Stimulated activated naive CD8-positive, alpha-beta T cell treated with anti-CD3 and anti-CD28 coated beads, Interleukin-15, Interleukin-2, amounts not matched to agents 100 ng/mL and 50 ng/mL, for 24 hours (primary cell): Measurements from ENCODE around the gene TP53TG5.

Experiments
- H3K27ac Mint-ChIP-seq: one replicate; pipeline ENCODE4 v1.8.0; 2021; ENCODE audit warnings: mild to moderate bottlenecking, mixed read lengths
- H3K27me3 Mint-ChIP-seq: one replicate; pipeline ENCODE4 v1.8.0; 2021; ENCODE audit warnings: mixed read lengths
- H3K36me3 Mint-ChIP-seq: one replicate; pipeline ENCODE4 v1.8.0; 2021; ENCODE audit warnings: low read depth, mixed read lengths
- H3K4me1 Mint-ChIP-seq: one replicate; pipeline ENCODE4 v1.8.0; 2021; ENCODE audit warnings: low read depth, mixed read lengths
- H3K4me3 Mint-ChIP-seq: one replicate; pipeline ENCODE4 v1.8.0; 2021; ENCODE audit warnings: mild to moderate bottlenecking, mixed read lengths
- H3K9me3 Mint-ChIP-seq: one replicate; pipeline ENCODE4 v1.8.0; 2021; ENCODE audit warnings: mixed read lengths

The TP53TG5 gene

DNA sequence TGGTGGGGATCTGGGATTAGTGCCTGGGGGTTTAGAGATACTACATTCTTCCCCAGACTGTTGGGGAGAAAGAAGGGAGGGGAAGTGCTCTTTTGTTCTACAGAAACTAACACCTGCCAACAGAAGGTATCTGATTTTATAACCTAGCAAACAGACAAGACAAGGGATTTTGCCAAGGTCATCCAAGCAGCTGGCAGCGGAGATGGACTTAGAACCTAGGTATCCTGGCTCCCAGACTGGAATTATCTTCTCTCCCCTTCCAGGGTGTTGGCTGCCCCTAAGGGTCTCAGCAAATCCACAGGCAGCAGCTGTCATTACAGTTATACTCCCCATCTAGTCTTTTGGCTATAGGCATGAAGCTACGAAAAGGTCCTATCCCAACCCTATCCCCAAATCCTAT is 38.3 kb downstream of the TP53TG5 start:
- peaks cover 61% of the 10 kb centered on the region for H3K36me3 Mint-ChIP-seq
- no peak overlapping the region for H3K27ac Mint-ChIP-seq
- no peaks in the 10 kb centered on the region for H3K9me3 Mint-ChIP-seq
- H3K4me1 Mint-ChIP-seq = peaks cover 24% of the 10 kb centered on the region
- H3K27me3 Mint-ChIP-seq = no peaks in the 10 kb centered on the region
- no peak overlapping the region for H3K4me3 Mint-ChIP-seq

DNA sequence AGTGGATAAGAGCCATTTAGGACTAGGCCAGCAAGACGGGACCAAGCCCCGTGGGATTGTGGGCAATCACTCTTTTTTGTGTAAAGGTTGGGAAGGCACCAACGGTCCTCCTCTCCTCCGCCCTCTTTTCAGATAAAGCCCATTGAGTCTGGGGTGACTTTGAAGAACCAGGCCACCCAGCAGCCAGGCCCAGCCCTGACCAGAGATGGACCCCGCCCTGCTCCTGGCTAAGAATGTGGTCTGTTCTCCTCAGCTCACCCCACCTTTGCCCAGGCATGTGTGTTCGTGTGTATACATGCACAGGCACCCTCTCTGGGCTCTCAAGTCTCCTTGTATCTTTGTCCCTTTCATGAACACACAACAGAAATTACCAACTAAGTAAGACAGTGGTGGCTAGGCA is 39.0 kb downstream of the TP53TG5 start:
- H3K27me3 Mint-ChIP-seq = no peaks in the 10 kb centered on the region
- peaks cover 57% of the 10 kb centered on the region for H3K36me3 Mint-ChIP-seq
- H3K27ac Mint-ChIP-seq = no peak overlapping the region
- no peak overlapping the region for H3K4me3 Mint-ChIP-seq
- H3K4me1 Mint-ChIP-seq = peaks cover 16% of the 10 kb centered on the region
- H3K9me3 Mint-ChIP-seq = no peaks in the 10 kb centered on the region

GRCh38 chr20:45338121-45339030 is 39.7 kb downstream of the TP53TG5 start:
- H3K4me3 Mint-ChIP-seq = no peak overlapping the region
- H3K27ac Mint-ChIP-seq = no peak overlapping the region
- no peaks in the 10 kb centered on the region for H3K9me3 Mint-ChIP-seq
- H3K4me1 Mint-ChIP-seq = peaks cover 11% of the 10 kb centered on the region
- H3K36me3 Mint-ChIP-seq = peaks cover 53% of the 10 kb centered on the region
- no peaks in the 10 kb centered on the region for H3K27me3 Mint-ChIP-seq

GRCh38 chr20:45337367-45338120 is 40.6 kb downstream of the TP53TG5 start:
- Mint-ChIP-seq H3K36me3 (peaks cover 46% of the 10 kb centered on the region), H3K27ac (no peak overlapping the region), H3K9me3 (no peaks in the 10 kb centered on the region), H3K4me1 (peaks cover 4% of the 10 kb centered on the region), H3K27me3 (no peaks in the 10 kb centered on the region), H3K4me3 (no peak overlapping the region)

DNA sequence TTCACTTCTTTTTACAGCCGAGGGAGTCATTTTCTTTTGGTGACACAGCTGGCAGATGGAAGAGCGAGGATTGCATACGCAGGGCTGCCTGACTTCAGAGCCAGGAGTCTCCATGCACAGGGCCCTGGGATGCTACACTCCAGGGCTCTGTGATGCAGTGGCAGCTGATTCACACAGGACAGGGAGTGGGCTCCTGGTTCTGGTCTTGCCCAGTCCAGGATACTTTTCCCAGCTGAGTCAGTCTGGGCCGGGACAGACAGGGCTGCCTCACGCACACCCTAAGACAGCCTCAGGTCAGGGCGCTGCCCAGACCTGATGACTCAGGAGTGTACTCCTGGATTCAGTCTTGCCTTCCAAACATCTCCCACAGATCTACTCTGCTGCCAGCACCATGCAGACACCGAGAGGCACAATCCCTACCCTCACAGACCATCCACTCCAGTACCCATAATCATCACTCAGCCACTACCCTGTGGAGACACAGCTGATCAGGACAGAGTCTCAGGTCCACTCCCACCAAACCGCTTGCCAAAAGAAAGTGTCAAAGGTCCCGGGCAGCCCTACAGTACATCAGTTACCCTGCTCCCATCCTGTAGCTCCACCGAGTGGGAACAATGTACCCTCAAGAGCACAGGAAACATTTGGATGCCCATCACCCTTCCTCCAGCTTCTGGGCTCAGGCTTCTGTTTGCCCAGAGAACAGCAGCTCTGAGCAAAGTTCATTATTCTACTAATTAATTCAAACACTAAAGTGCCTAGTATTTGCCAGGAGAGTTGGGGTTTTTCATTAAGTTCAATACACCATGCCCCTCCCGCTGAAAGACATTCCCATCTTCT is 41.4 kb downstream of the TP53TG5 start:
- Mint-ChIP-seq H3K4me3 (no peak overlapping the region), H3K27me3 (no peaks in the 10 kb centered on the region), H3K4me1 (no peaks in the 10 kb centered on the region), H3K9me3 (no peaks in the 10 kb centered on the region), H3K27ac (peak overlapping the region; percentile 69), H3K36me3 (peaks cover 46% of the 10 kb centered on the region)

DNA sequence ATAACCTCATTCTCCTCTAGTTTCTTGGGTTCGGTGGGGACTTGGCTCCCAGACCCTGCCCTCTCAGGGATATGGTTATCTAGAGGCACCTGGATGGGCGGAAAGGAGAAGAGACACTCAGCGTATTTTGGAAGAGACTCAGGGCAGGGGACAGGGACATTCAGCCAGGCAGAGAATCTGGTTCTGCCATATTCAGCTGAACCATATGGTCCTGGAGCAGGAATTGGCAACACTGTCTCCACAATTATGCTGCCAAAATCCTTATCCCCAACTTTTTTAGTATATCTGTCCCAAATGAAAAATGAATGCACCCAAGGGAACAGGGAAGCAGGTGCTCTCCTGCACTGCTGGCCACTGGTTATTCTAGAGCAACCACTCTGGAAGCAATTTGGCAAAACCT is 47.6 kb downstream of the TP53TG5 start:
- H3K36me3 Mint-ChIP-seq = peaks cover 58% of the 10 kb centered on the region
- no peak overlapping the region for H3K27ac Mint-ChIP-seq
- no peaks in the 10 kb centered on the region for H3K27me3 Mint-ChIP-seq

DNA sequence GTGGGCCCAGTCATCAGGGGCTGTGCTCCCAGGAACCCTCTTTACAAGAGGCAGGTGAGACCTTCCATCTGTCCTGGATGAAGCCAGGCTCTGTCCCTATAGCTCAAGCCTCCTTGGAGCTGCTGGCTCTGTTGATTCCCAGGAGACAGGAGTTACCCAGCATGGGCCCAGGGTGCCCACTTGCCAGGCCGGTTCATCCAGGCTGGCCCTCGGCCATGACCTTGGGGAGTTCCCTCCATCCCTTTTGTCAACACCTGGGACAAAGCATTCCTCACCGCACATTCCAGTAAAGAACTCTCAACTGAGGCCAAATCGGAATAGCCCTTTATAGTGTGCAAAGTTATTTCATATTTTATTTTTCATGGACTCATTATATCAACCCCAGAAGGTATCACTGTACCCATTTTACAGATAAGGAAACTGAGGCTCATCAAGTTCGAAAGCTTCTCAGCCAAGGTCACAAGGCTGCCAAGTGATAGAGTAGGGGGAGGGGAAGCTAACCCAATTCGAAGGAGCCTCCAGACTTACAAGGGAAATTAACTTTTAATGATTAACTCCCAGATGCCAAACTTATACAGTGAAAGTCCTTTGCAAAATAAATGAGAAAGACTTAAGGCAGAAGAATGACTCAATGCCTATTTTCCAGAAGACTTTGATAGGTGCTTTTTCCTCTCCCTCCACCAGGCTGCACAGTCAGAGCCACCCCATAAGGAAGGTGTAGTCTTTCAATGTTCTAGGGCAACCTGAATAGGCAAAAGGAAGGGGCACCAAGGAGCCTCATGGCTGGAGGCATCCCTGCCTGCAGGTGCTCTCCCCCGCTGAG is 48.4 kb downstream of the TP53TG5 start:
- Mint-ChIP-seq H3K4me3 (no peak overlapping the region), H3K4me1 (no peaks in the 10 kb centered on the region), H3K36me3 (peaks cover 54% of the 10 kb centered on the region), H3K27ac (no peak overlapping the region), H3K27me3 (no peaks in the 10 kb centered on the region), H3K9me3 (no peaks in the 10 kb centered on the region)

More for the DNA sequence above, 47.6 kb downstream of the TP53TG5 start:
- H3K9me3 Mint-ChIP-seq = no peaks in the 10 kb centered on the region
- no peak overlapping the region for H3K4me3 Mint-ChIP-seq
- H3K4me1 Mint-ChIP-seq = no peaks in the 10 kb centered on the region

DNA sequence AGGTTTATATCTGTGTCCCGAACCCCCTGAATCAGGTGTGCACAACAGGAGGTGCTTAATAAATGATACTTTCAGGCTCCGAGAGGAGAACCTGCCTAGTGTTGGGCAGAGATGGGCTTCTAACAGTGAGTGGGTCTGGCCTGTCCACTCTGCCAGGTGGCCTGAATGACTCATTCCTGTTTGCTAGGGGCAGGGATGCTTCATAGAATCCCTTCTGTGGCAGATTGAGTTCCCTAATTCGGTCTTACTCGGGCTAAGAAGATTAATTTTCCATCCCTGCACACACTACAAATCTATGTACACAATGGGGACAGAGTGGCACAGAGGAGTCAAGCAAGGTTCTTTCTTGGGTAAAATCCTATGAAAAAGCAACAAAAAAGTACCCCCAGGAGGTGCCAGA is 49.7 kb downstream of the TP53TG5 start:
- Mint-ChIP-seq H3K4me1 (no peaks in the 10 kb centered on the region), H3K27me3 (no peaks in the 10 kb centered on the region), H3K9me3 (no peaks in the 10 kb centered on the region), H3K27ac (no peak overlapping the region), H3K36me3 (peaks cover 54% of the 10 kb centered on the region), H3K4me3 (no peak overlapping the region)

DNA sequence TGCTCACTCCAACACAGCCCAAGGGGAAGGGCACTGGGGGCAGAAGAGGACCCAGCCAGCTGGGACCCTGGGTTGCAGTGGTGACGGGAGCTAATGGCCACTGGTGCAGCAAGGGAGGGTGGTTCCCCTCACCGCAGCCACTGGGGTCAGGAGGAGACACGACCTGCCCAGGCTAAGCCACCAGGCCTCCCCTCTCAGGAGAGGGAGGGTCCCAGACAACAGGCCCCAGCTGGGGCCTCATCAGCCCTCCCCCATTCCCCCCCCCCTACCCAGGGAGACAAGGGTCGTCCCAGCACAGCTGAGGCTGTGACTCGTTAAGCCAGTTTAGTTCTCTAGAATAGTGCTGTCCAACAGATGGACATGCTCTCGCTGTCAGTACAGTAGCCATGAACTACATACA is 52.8 kb downstream of the TP53TG5 start:
- no peaks in the 10 kb centered on the region for H3K9me3 Mint-ChIP-seq
- no peaks in the 10 kb centered on the region for H3K27me3 Mint-ChIP-seq
- H3K27ac Mint-ChIP-seq = no peak overlapping the region
- H3K4me3 Mint-ChIP-seq = no peak overlapping the region
- peaks cover 39% of the 10 kb centered on the region for H3K36me3 Mint-ChIP-seq
- H3K4me1 Mint-ChIP-seq = peaks cover 17% of the 10 kb centered on the region

DNA sequence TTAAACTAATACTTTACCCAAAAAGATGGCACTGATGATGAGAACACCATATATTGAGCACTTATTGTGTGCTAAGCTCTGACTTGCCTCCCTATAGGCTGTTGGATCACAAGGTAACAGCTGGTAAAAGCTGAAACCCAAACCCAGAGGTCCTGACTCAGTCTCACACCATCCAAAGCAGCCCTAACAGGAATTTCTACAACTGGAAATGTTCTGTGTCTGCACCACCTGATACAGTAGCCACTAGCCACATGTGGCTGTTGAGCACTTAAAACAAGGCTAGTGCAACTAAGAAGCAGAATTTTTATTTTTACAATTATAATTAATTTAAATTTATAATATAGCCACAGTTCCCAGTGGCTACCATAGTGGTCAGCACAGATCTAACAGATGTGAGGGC is 54.4 kb downstream of the TP53TG5 start:
- Mint-ChIP-seq H3K27me3 (no peaks in the 10 kb centered on the region), H3K36me3 (peaks cover 28% of the 10 kb centered on the region), H3K9me3 (no peaks in the 10 kb centered on the region), H3K4me3 (no peak overlapping the region), H3K4me1 (peaks cover 28% of the 10 kb centered on the region), H3K27ac (no peak overlapping the region)

- Mint-ChIP-seq H3K9me3 (no peaks in the 10 kb centered on the region), H3K27ac (no peak overlapping the region), H3K4me1 (peaks cover 35% of the 10 kb centered on the region), H3K36me3 (peaks cover 21% of the 10 kb centered on the region), H3K4me3 (no peak overlapping the region), H3K27me3 (no peaks in the 10 kb centered on the region)
These were observed 55.2 kb downstream of the TP53TG5 start for GRCh38 chr20:45322952-45323383.
